ENCODE data around the gene THAP7. TPM values are rescaled to one million over a fixed set of nuclear protein-coding genes. Genes with fewer than 3 reads are reported as not detected.

Gene THAP7
- total RNA-seq, 1 donor from 2014 or later = 24.3 TPM

DNA sequence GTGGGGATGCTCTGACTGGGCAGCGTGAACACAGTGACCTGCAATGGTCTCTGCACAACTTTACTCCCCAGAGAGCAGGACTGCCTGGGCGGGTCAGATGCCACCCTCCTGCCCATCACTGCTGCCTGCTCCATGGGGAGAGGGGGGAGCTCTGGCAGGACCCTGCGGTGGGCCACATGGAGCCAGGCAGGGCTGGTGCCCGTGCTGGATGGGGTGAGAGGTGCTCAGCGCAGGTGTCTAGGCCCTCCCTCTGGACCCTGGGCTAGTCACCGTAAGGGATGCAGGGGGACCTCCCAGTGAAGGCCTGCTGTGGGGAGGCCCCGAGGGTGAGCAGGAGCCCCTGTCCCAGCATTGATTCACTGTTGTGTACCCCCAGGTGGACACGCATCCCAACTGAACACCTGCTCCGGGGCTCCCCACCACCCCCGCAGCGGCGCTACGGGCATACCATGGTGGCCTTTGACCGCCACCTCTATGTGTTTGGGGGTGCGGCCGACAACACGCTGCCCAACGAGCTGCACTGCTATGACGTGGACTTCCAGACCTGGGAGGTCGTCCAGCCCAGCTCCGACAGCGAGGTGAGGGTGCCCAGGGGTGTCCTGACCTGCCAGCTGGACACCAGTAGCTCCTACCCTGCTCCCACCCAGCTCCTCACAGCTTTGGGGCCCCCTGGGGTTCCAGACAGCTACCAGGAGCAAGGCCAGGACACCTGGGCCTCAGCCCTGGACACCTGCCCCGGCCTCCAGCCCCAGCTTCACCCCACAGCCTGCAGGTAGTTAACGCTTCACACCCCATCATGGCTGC lies 10.5 kb downstream of the THAP7 start:
- DNase-seq (no peak), ATAC-seq (no peak)
- intact Hi-C loops (cut with DNase I) = no loop called here
- H3K27ac ChIP-seq = no peak overlapping the region
- peaks cover 90% of the 10 kb centered on the region for H3K36me3 ChIP-seq
- H3K4me1 ChIP-seq = no peaks in the 10 kb centered on the region
- H3K4me3 ChIP-seq = no peak overlapping the region
- no peaks in the 10 kb centered on the region for H3K9me3 ChIP-seq
- no peaks in the 10 kb centered on the region for H3K27me3 ChIP-seq (ENCODE audit: low read depth)
- TF ChIP-seq, protein P1, sequence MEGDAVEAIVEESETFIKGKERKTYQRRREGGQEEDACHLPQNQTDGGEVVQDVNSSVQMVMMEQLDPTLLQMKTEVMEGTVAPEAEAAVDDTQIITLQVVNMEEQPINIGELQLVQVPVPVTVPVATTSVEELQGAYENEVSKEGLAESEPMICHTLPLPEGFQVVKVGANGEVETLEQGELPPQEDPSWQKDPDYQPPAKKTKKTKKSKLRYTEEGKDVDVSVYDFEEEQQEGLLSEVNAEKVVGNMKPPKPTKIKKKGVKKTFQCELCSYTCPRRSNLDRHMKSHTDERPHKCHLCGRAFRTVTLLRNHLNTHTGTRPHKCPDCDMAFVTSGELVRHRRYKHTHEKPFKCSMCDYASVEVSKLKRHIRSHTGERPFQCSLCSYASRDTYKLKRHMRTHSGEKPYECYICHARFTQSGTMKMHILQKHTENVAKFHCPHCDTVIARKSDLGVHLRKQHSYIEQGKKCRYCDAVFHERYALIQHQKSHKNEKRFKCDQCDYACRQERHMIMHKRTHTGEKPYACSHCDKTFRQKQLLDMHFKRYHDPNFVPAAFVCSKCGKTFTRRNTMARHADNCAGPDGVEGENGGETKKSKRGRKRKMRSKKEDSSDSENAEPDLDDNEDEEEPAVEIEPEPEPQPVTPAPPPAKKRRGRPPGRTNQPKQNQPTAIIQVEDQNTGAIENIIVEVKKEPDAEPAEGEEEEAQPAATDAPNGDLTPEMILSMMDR (IDR thresholded peaks at IDR 0.05) = no peak

DNA sequence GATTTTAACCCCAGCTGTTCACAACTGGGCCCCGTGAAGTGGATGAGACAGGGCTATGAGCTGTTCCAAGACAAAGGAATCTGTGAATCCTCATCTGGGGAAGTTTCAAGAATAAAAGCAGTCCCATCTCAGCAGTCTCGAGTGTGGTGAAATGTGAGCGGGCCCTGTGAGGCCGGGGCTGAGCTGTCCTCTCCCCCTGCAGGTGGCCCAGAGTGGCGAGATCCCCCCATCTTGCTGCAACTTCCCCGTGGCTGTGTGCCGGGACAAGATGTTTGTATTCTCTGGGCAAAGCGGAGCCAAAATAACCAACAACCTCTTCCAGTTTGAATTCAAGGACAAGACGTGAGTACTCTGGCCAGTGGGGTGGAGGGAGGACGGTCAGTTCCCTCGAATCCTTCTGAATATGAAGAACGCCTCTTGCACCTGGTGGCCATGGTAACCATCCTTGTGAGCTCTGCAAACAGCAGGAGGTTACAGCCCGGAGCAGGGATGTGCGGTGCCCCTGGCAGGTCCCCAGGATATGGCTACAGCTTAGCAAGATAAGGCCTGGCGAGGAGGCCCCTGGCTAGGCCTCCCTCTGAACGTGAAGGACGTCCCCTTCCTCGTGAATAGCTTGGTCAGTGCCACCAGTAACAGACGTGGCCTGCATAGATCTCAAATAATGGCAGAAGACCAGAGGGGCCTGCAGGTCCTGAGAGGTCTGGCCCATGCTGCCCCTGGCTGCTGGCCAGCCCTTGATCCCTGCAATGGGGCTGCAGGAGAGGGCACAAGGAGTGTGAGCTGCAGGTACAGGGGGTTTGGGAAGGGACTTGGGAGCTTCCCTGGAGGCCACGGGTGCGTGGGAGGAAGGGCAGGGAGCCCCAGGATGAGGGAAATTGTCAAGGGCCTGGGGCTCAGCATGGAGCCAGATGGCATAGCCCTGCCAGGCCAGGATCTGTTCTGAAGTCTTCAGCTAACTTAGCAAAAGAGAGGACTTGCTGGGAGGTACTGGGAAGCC lies 11.4 kb downstream of the THAP7 start:
- H3K36me3 ChIP-seq = peaks cover 90% of the 10 kb centered on the region
- DNase-seq (no peak), ATAC-seq (no peak)
- no peaks in the 10 kb centered on the region for H3K4me1 ChIP-seq
- intact Hi-C loops (cut with DNase I) = no loop called here
- no peaks in the 10 kb centered on the region for H3K27me3 ChIP-seq (ENCODE audit: low read depth)
- TF ChIP-seq, protein P1 (IDR thresholded peaks at IDR 0.05) = no peak
- no peak overlapping the region for H3K4me3 ChIP-seq
- H3K9me3 ChIP-seq = no peaks in the 10 kb centered on the region
- no peak overlapping the region for H3K27ac ChIP-seq

DNA sequence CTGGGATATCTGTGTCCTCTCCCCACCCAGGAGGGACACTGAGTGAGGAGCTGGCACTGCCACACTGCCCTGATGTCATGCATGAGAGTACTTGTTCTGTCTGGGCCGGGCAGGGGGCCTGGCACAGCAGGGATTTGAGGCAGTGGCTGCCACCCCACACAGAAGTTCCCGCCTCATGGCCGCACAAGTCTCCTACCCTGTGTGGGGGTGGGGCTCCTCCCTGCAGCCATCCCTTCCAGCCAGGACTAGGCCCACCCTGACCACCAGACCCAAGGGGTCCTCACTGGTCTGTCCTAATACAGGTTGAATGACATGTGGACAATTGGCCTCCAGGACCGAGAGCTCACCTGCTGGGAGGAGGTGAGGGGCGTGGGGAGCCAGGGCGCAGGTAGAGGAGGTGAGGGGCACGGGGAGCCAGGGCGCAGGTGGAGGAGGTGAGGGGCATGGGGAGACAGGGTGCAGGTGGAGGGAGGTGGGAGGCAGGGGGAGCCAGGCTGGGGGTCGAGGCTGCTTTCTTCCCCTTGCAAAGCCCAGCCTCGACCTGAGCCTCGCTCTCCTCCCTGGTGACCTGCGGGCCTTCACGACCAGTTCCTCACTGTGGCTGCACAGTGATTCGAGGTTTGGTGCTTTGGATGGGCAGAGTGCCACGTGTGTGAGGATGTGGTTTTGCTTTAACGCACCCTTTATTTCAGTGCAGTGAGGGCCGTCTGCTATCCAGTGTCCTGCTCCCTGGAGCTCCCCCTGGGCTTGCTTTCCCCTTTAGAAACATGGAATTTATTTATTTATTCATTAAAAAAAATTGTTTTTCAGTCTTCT lies 12.4 kb downstream of the THAP7 start:
- Histone ChIP-seq H3K4me1 (no peaks in the 10 kb centered on the region), H3K27me3 (ENCODE audit: low read depth) (no peaks in the 10 kb centered on the region), H3K4me3 (no peak overlapping the region), H3K36me3 (peaks cover 83% of the 10 kb centered on the region), H3K27ac (no peak overlapping the region), H3K9me3 (no peaks in the 10 kb centered on the region)
- no peak for DNase-seq
- no peak for ATAC-seq
- TF ChIP-seq, protein P1 (IDR thresholded peaks at IDR 0.05) = no peak
- intact Hi-C loops (cut with DNase I) = no loop called here

DNA sequence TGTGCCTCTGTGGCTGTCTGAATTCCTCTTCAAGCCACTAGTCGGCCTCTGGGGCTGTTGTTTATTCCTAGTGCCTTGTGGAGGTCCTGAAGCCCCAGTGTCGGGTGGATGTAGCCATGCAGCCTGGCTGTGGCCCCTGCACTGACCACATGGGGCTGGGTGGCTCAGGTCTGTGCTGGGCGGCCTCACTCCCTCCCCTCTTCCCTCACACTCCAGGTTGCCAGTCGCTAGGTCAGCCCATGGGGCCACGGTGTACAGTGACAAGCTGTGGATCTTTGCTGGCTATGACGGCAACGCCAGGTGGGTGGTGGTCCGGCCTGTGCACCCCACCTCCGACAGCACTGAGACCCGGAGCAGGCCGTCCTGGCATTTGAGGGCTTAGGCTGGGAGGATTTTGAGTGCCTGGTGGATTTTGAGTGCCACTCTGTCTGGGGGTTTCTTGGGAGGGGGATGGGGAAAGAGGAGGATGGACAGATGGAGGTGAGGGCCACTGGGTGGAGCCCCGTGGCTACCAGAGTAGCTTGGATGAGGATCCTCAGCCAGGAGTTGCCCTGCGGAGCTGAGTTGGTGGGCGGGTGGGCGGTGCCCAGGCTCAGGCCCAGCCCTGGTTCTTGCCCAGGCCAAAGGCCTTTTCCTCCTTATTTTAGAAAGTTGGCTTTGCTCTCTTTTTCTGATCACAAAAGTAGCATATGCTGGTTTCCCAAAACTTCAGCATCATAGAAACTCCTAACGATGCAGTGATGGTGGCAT lies 13.2 kb downstream of the THAP7 start:
- TF ChIP-seq, protein P1 (IDR thresholded peaks at IDR 0.05) = no peak
- ATAC-seq (no peak), DNase-seq (no peak)
- H3K27me3 ChIP-seq (ENCODE audit: low read depth) = no peaks in the 10 kb centered on the region
- H3K4me3 ChIP-seq = no peak overlapping the region
- no peaks in the 10 kb centered on the region for H3K9me3 ChIP-seq
- no peaks in the 10 kb centered on the region for H3K4me1 ChIP-seq
- H3K27ac ChIP-seq = no peak overlapping the region
- intact Hi-C loops (cut with DNase I) = no loop called here
- peaks cover 78% of the 10 kb centered on the region for H3K36me3 ChIP-seq

All from lower lobe of right lung (tissue), 2 donors.